Prostate gland (tissue), 2 donors: ENCODE measurements around the gene F13B.

Experiments used
- CTCF ChIP-seq, 4 experiments: fragments of 200-600 bp in 2 of 4; fragments of 450-650 bp in 2 of 4; sonication (generic) in 2 of 4; IDR thresholded peaks; 1 replicate in 3 of 4; 2 replicates in 1 of 4; pipeline ENCODE4 v1.5.1; 2016 to 2019; ENCODE audit warnings: antibody characterized with exemption in 4 of 4, mild to moderate bottlenecking in 2 of 4, moderate library complexity in 2 of 4
- POLR2A ChIP-seq: fragments of 450-650 bp; IDR thresholded peaks from one replicate; pipeline ENCODE4 v1.6.1; 2016; ENCODE audit warnings: antibody characterized with exemption, mild to moderate bottlenecking
- POLR2AphosphoS5 ChIP-seq: sonication (generic); formaldehyde crosslinking; IDR thresholded peaks from one replicate; pipeline ENCODE4 v1.6.1; 2017; ENCODE audit warnings: antibody characterized with exemption

- TF ChIP-seq CTCF (IDR thresholded peaks at IDR 0.05) (no peak), POLR2AphosphoS5 (no peak), POLR2A (no peak)
Measured at GRCh38 chr1:197063212-197063611, 3.8 kb downstream of the F13B start.
